Measurements from ENCODE around the gene AGAP3.

Gene AGAP3

DNA sequence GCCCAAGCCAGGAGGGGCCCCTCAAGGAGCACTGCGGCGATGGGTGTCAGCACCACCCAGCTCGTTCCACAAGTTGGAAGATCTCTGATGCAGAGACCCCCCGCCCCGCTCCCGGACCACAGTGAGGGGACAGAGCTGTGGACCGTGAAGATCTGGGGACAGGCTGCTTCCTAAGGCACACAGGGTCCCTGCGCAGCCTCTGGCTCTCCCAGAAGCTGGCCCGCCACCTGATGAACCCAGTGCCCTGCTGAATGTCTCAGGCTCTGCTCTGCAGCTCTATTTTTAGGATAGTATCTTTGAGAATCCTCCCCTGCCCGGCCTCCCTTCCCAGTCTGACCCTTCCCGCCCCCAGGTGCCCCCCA, 51.5 kb downstream of the AGAP3 start:
- no peak for DNase-seq

- no peak for DNase-seq
These were observed 52.0 kb downstream of the AGAP3 start for GRCh38 chr7:151138153-151138851.

DNA sequence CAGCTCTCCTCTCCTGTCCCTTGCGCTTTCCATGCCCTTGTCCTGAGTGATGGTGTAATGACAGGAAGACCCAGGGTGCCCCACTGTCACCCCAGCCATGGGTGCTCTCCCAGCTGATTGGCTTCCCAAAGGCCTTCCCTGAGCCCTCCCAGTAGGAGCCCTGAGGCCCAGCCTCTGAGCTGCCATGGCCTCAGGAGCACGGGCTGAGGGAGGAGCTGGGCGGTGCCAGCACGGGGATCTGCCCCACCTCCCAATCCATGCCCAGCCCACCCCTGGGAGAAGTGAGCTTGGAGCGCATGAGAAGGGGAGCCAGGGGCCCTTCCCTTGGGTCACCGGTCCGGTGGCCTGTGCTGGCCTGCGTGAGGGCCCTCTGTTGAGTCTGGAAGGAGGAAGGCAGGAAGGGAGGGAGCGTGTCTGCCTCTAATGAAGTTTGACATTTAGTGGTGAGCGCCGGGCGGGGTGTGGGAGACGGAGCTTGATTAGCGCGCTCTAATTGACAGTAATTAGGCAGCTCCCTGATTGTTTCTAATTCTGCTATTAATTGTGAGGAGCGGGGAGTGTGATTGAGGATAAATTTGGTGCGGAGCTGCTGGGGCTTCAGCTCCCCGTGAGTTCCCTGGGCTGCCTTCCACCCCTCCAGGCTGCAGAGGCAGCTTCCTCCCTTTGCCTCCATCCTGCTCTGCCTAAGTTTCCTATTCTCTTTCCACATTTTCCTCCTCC, 53.0 kb downstream of the AGAP3 start:
- no peak for DNase-seq

DNA sequence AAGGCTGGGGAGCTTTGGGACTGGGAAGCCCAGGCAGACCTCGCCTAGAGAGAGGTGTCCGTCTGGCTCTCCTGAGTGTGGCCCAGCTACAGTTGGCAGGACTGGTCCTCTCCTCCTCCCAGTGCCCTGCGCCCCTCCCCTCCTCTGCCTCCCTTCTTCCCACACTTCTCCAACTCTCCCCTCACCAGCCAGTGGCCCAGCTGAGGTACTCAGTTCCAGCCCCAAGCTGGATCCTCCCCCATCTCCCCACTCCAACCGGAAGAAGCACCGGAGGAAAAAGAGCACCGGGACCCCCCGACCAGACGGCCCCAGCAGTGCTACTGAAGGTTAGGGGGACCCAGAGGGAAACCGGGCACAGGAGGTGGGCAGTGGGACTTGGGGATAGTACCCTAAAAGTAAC, 53.5 kb downstream of the AGAP3 start:
- DNase-seq, result no peak

- no peak for DNase-seq
These were observed 54.6 kb downstream of the AGAP3 start for GRCh38 chr7:151140826-151141225.

GRCh38 chr7:151141311-151141854, 55.1 kb downstream of the AGAP3 start:
- DNase-seq, result no peak

DNA sequence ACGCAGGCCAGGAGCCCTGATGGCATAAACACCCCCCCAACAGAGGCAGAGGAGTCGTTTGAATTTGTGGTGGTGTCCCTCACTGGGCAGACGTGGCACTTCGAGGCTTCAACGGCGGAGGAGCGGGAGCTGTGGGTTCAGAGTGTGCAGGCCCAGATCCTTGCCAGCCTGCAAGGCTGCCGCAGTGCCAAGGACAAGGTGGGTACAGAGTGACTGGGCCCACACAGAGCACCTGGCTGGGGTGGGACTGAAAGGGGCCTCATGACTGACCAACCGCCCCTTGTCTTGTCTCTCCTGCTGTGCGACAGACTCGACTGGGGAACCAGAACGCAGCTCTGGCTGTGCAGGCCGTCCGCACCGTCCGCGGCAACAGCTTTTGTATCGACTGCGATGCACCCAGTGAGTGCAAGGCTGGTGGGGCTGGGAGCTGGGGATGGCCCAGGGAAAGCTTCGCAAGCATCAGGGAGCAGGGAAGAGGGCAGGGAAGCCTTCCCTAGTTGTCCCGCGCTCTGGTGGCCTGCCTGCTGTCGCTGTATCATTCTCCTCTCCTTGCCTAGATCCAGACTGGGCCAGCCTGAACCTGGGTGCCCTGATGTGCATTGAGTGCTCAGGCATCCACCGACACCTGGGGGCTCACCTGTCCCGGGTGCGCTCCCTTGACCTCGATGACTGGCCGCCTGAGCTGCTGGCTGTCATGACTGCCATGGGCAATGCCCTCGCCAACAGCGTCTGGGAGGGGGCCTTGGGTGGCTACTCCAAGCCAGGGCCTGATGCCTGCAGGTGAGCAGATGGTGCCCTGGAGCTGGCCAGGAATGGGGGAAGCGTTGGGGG, 55.8 kb downstream of the AGAP3 start:
- DNase-seq, result no peak

- DNase-seq, result no peak
These were observed 56.4 kb downstream of the AGAP3 start for GRCh38 chr7:151142686-151143040.

GRCh38 chr7:151143261-151144015, 57.2 kb downstream of the AGAP3 start:
- DNase-seq, result no peak

GRCh38 chr7:151144387-151144786, 58.1 kb downstream of the AGAP3 start:
- no peak for DNase-seq

- DNase-seq, result no peak
These were observed 60.5 kb downstream of the AGAP3 start for GRCh38 chr7:151146761-151147160.

DNA sequence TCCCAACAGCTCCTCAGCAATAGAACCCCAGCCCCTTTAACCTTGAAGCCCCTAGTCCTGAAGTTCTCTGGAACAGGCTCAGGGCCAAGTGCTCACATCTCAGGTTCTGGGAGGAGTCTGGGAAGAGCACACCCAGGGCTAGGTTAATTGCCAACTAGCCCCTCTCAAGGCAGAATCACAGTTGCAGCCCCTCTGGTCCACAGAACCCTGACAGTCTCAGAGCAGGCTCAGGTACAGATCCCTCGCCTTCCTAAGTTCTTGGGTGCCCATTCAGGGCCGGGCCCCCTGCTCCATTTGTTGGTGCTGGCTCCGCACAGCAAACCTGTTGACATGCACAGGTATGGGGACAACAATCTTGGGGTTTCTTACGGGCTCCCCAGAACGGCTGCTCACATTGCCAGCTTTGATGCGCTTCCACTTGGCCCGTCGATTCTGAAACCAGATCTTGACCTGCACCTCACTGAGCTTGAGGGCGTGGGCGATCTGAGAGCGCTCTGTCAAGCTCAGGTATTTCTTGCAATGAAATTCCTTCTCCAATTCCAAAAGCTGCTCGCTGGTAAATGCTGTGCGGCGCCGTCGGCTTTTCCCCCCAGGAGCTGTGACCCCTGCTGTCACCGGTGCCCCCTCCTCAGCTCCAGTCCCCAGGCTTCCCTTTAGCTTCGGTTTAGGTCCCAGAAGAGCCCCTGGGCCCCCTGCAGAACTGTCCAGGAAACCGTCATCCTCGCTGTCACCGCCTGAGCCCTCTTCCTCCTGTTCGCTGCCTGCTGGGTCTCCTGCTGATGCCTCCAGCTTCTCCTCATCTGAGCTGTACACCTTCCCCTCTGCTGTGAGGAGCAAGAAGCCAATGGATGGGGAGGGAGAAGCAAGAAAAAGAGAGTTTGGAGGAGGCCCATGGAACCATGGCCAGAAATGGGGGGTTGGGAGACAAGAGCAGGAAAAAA, 62.3 kb downstream of the AGAP3 start:
- no peak for DNase-seq

- no peak for DNase-seq
These were observed 64.1 kb downstream of the AGAP3 start for GRCh38 chr7:151150388-151150787.

- DNase-seq, result no peak
These were observed 66.6 kb downstream of the AGAP3 start for GRCh38 chr7:151152643-151153513.

GRCh38 chr7:151157645-151158329, 71.5 kb downstream of the AGAP3 start:
- no peak for DNase-seq

DNA sequence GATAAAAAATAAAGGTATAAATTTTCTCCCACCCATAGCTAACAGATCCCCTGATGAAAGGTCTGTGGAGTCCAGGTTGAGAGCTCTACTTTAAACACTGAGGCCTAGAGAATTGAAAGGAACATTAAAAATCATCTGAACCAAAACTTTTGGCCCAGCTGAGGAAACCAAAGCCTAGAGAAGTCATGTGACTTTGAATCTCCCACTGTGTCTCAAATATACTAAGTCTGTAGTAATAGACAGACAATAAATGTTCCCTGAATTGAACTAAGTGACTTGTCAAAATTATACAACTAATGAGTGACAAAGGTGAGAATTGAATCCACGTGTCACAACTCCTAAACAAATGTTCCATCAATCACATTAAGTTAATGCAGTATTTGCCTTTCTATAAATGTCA, 75.5 kb downstream of the AGAP3 start:
- no peak for DNase-seq

GRCh38 chr7:151166629-151167196, 80.4 kb downstream of the AGAP3 start:
- no peak for DNase-seq

GRCh38 chr7:151167197-151167961, 81.1 kb downstream of the AGAP3 start, which contains the start of gene GBX1:
Gene GBX1, minus strand, starts transcription at chr7:151167694. Its CDS starts 146 bp downstream, at chr7:151167548.
- no peak for DNase-seq

Measured in NCI-H1436 treated with DMSO at 0.1 percent for 48 hours (cell line).